Trophoblast cell (in vitro differentiated cells and primary cell): Measurements from ENCODE around the gene RTN1.

ENCODE experiments used
- DNase-seq, 2 donors: peaks; one replicate each; pipeline ENCODE4 v3.0.0-alpha.2; 2016
- H2AFZ ChIP-seq: 2 replicates; pipeline ENCODE4 v1.6.1; 2013; ENCODE audit warnings: low read length, moderate library complexity, mild to moderate bottlenecking; ENCODE audit not compliant: insufficient read depth, poor library complexity
- H2AK5ac ChIP-seq: 2 replicates; pipeline ENCODE4 v1.6.1; 2013; ENCODE audit warnings: mild to moderate bottlenecking, low read length
- H2BK120ac ChIP-seq: 2 replicates; pipeline ENCODE4 v1.6.1; 2013; ENCODE audit warnings: low read length, mild to moderate bottlenecking, moderate library complexity; ENCODE audit not compliant: insufficient read depth, poor library complexity
- H2BK12ac ChIP-seq: 2 replicates; pipeline ENCODE4 v1.6.1; 2013; ENCODE audit warnings: mild to moderate bottlenecking, low read length, moderate library complexity
- H2BK5ac ChIP-seq: 2 replicates; pipeline ENCODE4 v1.6.1; 2013; ENCODE audit warnings: low read length, low read depth, moderate library complexity, mild to moderate bottlenecking; ENCODE audit not compliant: poor library complexity
- H3K14ac ChIP-seq: 2 replicates; pipeline ENCODE4 v1.6.1; 2013; ENCODE audit warnings: mild to moderate bottlenecking, low read length
- H3K18ac ChIP-seq: 2 replicates; pipeline ENCODE4 v1.6.1; 2013; ENCODE audit warnings: mild to moderate bottlenecking, low read length
- H3K23ac ChIP-seq: 2 replicates; pipeline ENCODE4 v1.6.1; 2013; ENCODE audit warnings: low read length
- H3K27ac ChIP-seq: 2 replicates; pipeline ENCODE4 v1.5.1; 2013; ENCODE audit warnings: low read depth, mild to moderate bottlenecking, inconsistent platforms, low read length, moderate library complexity
- H3K27me3 ChIP-seq: 2 replicates; pipeline ENCODE4 v1.6.1; 2013; ENCODE audit warnings: inconsistent platforms, mild to moderate bottlenecking, low read length, moderate library complexity; ENCODE audit not compliant: insufficient read depth
- H3K36me3 ChIP-seq, 2 experiments: 1 replicate in 1 of 2; 2 replicates in 1 of 2; pipeline ENCODE4 v1.6.1; 2013; ENCODE audit warnings: low read length in 2 of 2, mild to moderate bottlenecking in 2 of 2, moderate library complexity in 1 of 2; ENCODE audit not compliant: insufficient read depth in 2 of 2, control insufficient read depth in 1 of 2
- H3K4ac ChIP-seq: 2 replicates; pipeline ENCODE4 v1.6.1; 2013; ENCODE audit warnings: low read depth, mild to moderate bottlenecking, low read length, moderate library complexity
- H3K4me1 ChIP-seq, 2 experiments: 1 replicate in 1 of 2; 2 replicates in 1 of 2; pipeline ENCODE4 v1.6.1; 2013; ENCODE audit warnings: low read length in 2 of 2, mild to moderate bottlenecking in 2 of 2, moderate library complexity in 1 of 2; ENCODE audit not compliant: insufficient read depth in 2 of 2, control insufficient read depth in 1 of 2
- H3K4me2 ChIP-seq: 2 replicates; pipeline ENCODE4 v1.6.1; 2013; ENCODE audit warnings: inconsistent platforms, mild to moderate bottlenecking, low read length, moderate library complexity
- H3K4me3 ChIP-seq: 2 replicates; pipeline ENCODE4 v1.5.1; 2013; ENCODE audit warnings: mild to moderate bottlenecking, low read depth, low read length, inconsistent platforms
- H3K79me1 ChIP-seq: one replicate; pipeline ENCODE4 v1.6.1; 2013; ENCODE audit warnings: low read length
- H3K79me2 ChIP-seq: 2 replicates; pipeline ENCODE4 v1.6.1; 2013; ENCODE audit warnings: low read length, mild to moderate bottlenecking; ENCODE audit not compliant: control insufficient read depth, insufficient read depth, poor library complexity
- H3K9ac ChIP-seq: 2 replicates; pipeline ENCODE4 v1.6.1; 2013; ENCODE audit warnings: mild to moderate bottlenecking, low read length
- H3K9me3 ChIP-seq: 2 replicates; pipeline ENCODE4 v1.6.1; 2013; ENCODE audit warnings: low read depth, mild to moderate bottlenecking, control low read depth, inconsistent platforms, low read length; ENCODE audit not compliant: insufficient read depth
- H4K12ac ChIP-seq: 2 replicates; pipeline ENCODE4 v1.6.1; 2013; ENCODE audit warnings: low read depth, mild to moderate bottlenecking, low read length, moderate library complexity
- H4K8ac ChIP-seq: 2 replicates; pipeline ENCODE4 v1.6.1; 2013; ENCODE audit warnings: low read depth, mild to moderate bottlenecking, low read length, moderate library complexity
- H4K91ac ChIP-seq: one replicate; pipeline ENCODE4 v1.6.1; 2013; ENCODE audit warnings: low read depth, mild to moderate bottlenecking, low read length, moderate library complexity
- WGBS: extraction: QIAGEN DNeasy Blood & Tissue Kit; methylation state at CpG from one replicate; pipeline ENCODE4 v1.1.7; 2013; ENCODE audit warnings: missing lambda C conversion rate; ENCODE audit not compliant: insufficient read length, insufficient coverage; ENCODE audit errors: extremely low coverage; 5-methylcytosine and 5-hydroxymethylcytosine counted together

RTN1 gene

GRCh38 chr14:59900556-59900955, 30.0 kb upstream of the RTN1 start:
- no peak overlapping the region for H4K8ac ChIP-seq
- H3K9me3 ChIP-seq, result no peaks in the 10 kb centered on the region
- H3K79me2 ChIP-seq, result no peaks in the 10 kb centered on the region
- peak overlapping the region; percentile 15 for H3K23ac ChIP-seq
- no peak overlapping the region for H2AFZ ChIP-seq
- H3K4ac ChIP-seq, result no peak overlapping the region
- H3K4me1 ChIP-seq, result no peaks in the 10 kb centered on the region
- no peak overlapping the region for H3K4me2 ChIP-seq
- no peak overlapping the region for H2AK5ac ChIP-seq
- no peaks in the 10 kb centered on the region for H3K27me3 ChIP-seq
- H4K91ac ChIP-seq, result no peak overlapping the region
- no peak overlapping the region for H3K18ac ChIP-seq
- no peak overlapping the region for H3K9ac ChIP-seq
- H3K36me3 ChIP-seq, result no peaks in the 10 kb centered on the region
- no peak overlapping the region for H4K12ac ChIP-seq
- H3K14ac ChIP-seq, result no peak overlapping the region
- H3K4me3 ChIP-seq, result no peak overlapping the region
- H2BK12ac ChIP-seq, result no peak overlapping the region
- WGBS, result no CpG with 5 or more reads among the region's 3 CpGs
- no peak overlapping the region for H2BK120ac ChIP-seq
- no peak for DNase-seq
- H2BK5ac ChIP-seq, result no peak overlapping the region
- no peaks in the 10 kb centered on the region for H3K79me1 ChIP-seq
- no peak overlapping the region for H3K27ac ChIP-seq

GRCh38 chr14:59897757-59898383, 27.3 kb upstream of the RTN1 start:
- no CpG with 5 or more reads among the region's 8 CpGs for WGBS

GRCh38 chr14:59895721-59896120, 25.1 kb upstream of the RTN1 start:
- whole genome bisulfite sequencing, result no CpG with 5 or more reads among the region's 1 CpG
- Histone ChIP-seq H3K14ac (no peak overlapping the region), H3K4me2 (no peak overlapping the region), H4K91ac (no peak overlapping the region), H3K9me3 (no peaks in the 10 kb centered on the region), H3K79me1 (no peaks in the 10 kb centered on the region), H3K4me1 (no peaks in the 10 kb centered on the region), H3K18ac (no peak overlapping the region), H2AK5ac (no peak overlapping the region), H2BK120ac (no peak overlapping the region), H3K27ac (no peak overlapping the region), H3K9ac (no peak overlapping the region), H2AFZ (no peak overlapping the region), H3K23ac (no peak overlapping the region), H3K79me2 (no peaks in the 10 kb centered on the region), H3K4me3 (no peak overlapping the region), H3K36me3 (no peaks in the 10 kb centered on the region), H4K8ac (no peak overlapping the region), H2BK12ac (no peak overlapping the region), H3K27me3 (no peaks in the 10 kb centered on the region), H4K12ac (no peak overlapping the region), H3K4ac (no peak overlapping the region), H2BK5ac (no peak overlapping the region)
- DNase-seq, result no peak

More at GRCh38 chr14:59897757-59898383, 27.3 kb upstream of the RTN1 start:
- H4K12ac ChIP-seq, result no peak overlapping the region
- no peak overlapping the region for H2AK5ac ChIP-seq
- no peak overlapping the region for H4K91ac ChIP-seq
- H3K36me3 ChIP-seq, result no peaks in the 10 kb centered on the region
- H3K79me2 ChIP-seq, result no peaks in the 10 kb centered on the region
- H3K4me3 ChIP-seq, result no peak overlapping the region
- no peaks in the 10 kb centered on the region for H3K79me1 ChIP-seq
- DNase-seq, result peak; percentile 33 to 73
- no peak overlapping the region for H3K27ac ChIP-seq
- H3K23ac ChIP-seq, result no peak overlapping the region
- H3K4me2 ChIP-seq, result no peak overlapping the region
- H2BK120ac ChIP-seq, result no peak overlapping the region
- H2AFZ ChIP-seq, result no peak overlapping the region
- no peak overlapping the region for H3K18ac ChIP-seq
- H4K8ac ChIP-seq, result no peak overlapping the region
- H3K27me3 ChIP-seq, result no peaks in the 10 kb centered on the region
- H3K9ac ChIP-seq, result no peak overlapping the region
- no peak overlapping the region for H3K14ac ChIP-seq
- H3K9me3 ChIP-seq, result no peaks in the 10 kb centered on the region
- no peak overlapping the region for H3K4ac ChIP-seq
- H3K4me1 ChIP-seq, result no peaks in the 10 kb centered on the region
- no peak overlapping the region for H2BK12ac ChIP-seq
- no peak overlapping the region for H2BK5ac ChIP-seq

GRCh38 chr14:59890676-59891075, 20.1 kb upstream of the RTN1 start:
- Histone ChIP-seq H2BK120ac (no peak overlapping the region), H3K4me3 (no peak overlapping the region), H2AFZ (no peak overlapping the region), H3K79me2 (no peaks in the 10 kb centered on the region), H3K36me3 (no peaks in the 10 kb centered on the region), H3K4me1 (no peaks in the 10 kb centered on the region), H3K27ac (no peak overlapping the region), H3K9ac (no peak overlapping the region), H4K12ac (no peak overlapping the region), H2AK5ac (no peak overlapping the region), H3K18ac (no peak overlapping the region), H4K8ac (no peak overlapping the region), H3K9me3 (no peaks in the 10 kb centered on the region), H3K4ac (no peak overlapping the region), H2BK5ac (no peak overlapping the region), H3K14ac (no peak overlapping the region), H3K79me1 (no peaks in the 10 kb centered on the region), H3K23ac (no peak overlapping the region), H4K91ac (no peak overlapping the region), H2BK12ac (no peak overlapping the region), H3K4me2 (no peak overlapping the region), H3K27me3 (no peaks in the 10 kb centered on the region)
- no CpG with 5 or more reads among the region's 2 CpGs for WGBS
- DNase-seq, result no peak
